ENCODE results near the gene AOC2. TPM values are rescaled to one million over a fixed set of nuclear protein-coding genes. Genes with fewer than 3 reads are reported as not detected.

Gene AOC2
- polyA plus RNA-seq, 2 of the 4 experiments (the other 2 are of a cell fraction) = 1.7 to 2.7 TPM

GRCh38 chr17:42849031-42849430 is 4.7 kb downstream of the AOC2 start:
- 88% methylated on average over 9 of the region's 9 CpGs for WGBS (ENCODE audit: missing lambda C conversion rate)
- DNase-seq (ENCODE audit: low read depth in 1 of 2, low spot score in 1 of 2) = no peak
- ChIA-PET POLR2A (no interaction called here), CTCF (interaction anchor here (1.3 to 20.4 kb wide), 4 partner anchors 10 to 90 kb away, joined by 4 to 372 read pairs (median 155); no protein-coding TSS in a partner anchor)
- no peak for FAIRE-seq
- Histone ChIP-seq H3K4me3 (no peak overlapping the region), H3K4me1 (no peaks in the 10 kb centered on the region), H3K9me3 (no peaks in the 10 kb centered on the region), H3K4me2 (no peak overlapping the region), H3K27ac (no peak overlapping the region)
- ATAC-seq = no peak
- no peak for TF ChIP-seq CBX8 (IDR thresholded peaks at IDR 0.05)
- TF ChIP-seq, protein P1, sequence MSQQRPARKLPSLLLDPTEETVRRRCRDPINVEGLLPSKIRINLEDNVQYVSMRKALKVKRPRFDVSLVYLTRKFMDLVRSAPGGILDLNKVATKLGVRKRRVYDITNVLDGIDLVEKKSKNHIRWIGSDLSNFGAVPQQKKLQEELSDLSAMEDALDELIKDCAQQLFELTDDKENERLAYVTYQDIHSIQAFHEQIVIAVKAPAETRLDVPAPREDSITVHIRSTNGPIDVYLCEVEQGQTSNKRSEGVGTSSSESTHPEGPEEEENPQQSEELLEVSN (IDR thresholded peaks at IDR 0.05; ENCODE audit: borderline replicate concordance, low read depth) = no peak

GRCh38 chr17:42849451-42850181 is 5.2 kb downstream of the AOC2 start:
- H3K27ac ChIP-seq = no peak overlapping the region
- no peaks in the 10 kb centered on the region for H3K4me1 ChIP-seq
- TF ChIP-seq REST (IDR thresholded peaks at IDR 0.05) (no peak), HEYL (CRISPR knock-in tag; IDR thresholded peaks at IDR 0.05) (no peak), TP53 (CRISPR knock-in tag; IDR thresholded peaks at IDR 0.05) (no peak), CHD2 (IDR thresholded peaks at IDR 0.05; ENCODE audit: low read length, partially characterized antibody) (no peak), RNF2 (IDR thresholded peaks at IDR 0.05; ENCODE audit: borderline replicate concordance, low read depth) (no peak), HMGXB4 (CRISPR knock-in tag; IDR thresholded peaks at IDR 0.05; ENCODE audit: borderline replicate concordance) (no peak), CEBPB (IDR thresholded peaks at IDR 0.05) (no peak), HOXA7 (CRISPR knock-in tag; IDR thresholded peaks at IDR 0.05) (no peak), HES2 (IDR thresholded peaks at IDR 0.05) (no peak), ZFP36 (IDR thresholded peaks at IDR 0.05; ENCODE audit: borderline replicate concordance, partially characterized antibody) (no peak)
- TF ChIP-seq, protein P2, sequence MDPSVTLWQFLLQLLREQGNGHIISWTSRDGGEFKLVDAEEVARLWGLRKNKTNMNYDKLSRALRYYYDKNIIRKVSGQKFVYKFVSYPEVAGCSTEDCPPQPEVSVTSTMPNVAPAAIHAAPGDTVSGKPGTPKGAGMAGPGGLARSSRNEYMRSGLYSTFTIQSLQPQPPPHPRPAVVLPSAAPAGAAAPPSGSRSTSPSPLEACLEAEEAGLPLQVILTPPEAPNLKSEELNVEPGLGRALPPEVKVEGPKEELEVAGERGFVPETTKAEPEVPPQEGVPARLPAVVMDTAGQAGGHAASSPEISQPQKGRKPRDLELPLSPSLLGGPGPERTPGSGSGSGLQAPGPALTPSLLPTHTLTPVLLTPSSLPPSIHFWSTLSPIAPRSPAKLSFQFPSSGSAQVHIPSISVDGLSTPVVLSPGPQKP (IDR thresholded peaks at IDR 0.05; ENCODE audit: low read depth, low read length) = no peak
- no peak overlapping the region for H3K4me2 ChIP-seq
- POLR2A ChIA-PET = no interaction called here
- 64% methylated on average over 8 of the region's 8 CpGs for WGBS (ENCODE audit: missing lambda C conversion rate)
- CTCF ChIA-PET = interaction anchor here (0.6 to 20.4 kb wide), 6 partner anchors 10 to 119 kb away, joined by 3 to 372 read pairs (median 6); no protein-coding TSS in a partner anchor
- no peak for DNase-seq (ENCODE audit: low read depth in 1 of 2, low spot score in 1 of 2)
- no peak for FAIRE-seq
- no peaks in the 10 kb centered on the region for H3K9me3 ChIP-seq
- no peak for ATAC-seq
- H3K4me3 ChIP-seq = no peak overlapping the region
